Astrocyte (in vitro differentiated cells and primary cell): ENCODE data around the gene DNAJC5. TPM values are rescaled to one million over a fixed set of nuclear protein-coding genes. Genes with fewer than 3 reads are reported as not detected.
"Not testable (repeated sequence)": the region's sequence is repeated elsewhere in the genome, so short reads cannot be mapped to it uniquely, and the experiment has no call there.

Source experiments
- DNase-seq: peaks from one replicate; pipeline ENCODE4 v3.0.0-alpha.2; 2010; ENCODE audit warnings: low read depth
- FAIRE-seq: peaks from 2 replicates; lab custom pipeline; 2011; peaks lifted over from hg19 to GRCh38; lab: Jason Lieb, UNC
- H2AFZ ChIP-seq: 2 replicates; pipeline ENCODE4 v1.6.0; 2012; ENCODE audit warnings: low read depth, low read length, inconsistent platforms
- H3K27ac ChIP-seq: 2 replicates; pipeline ENCODE4 v1.5.1; 2011; ENCODE audit warnings: low read depth, low read length, inconsistent platforms
- H3K27me3 ChIP-seq: 2 replicates; pipeline ENCODE4 v1.6.0; 2011; ENCODE audit warnings: low read length, inconsistent platforms; ENCODE audit not compliant: insufficient read depth
- H3K36me3 ChIP-seq: 2 replicates; pipeline ENCODE4 v1.5.1; 2011; ENCODE audit warnings: low read length, inconsistent platforms; ENCODE audit not compliant: insufficient read depth
- H3K4me1 ChIP-seq: 2 replicates; pipeline ENCODE4 v1.5.1; 2011; ENCODE audit warnings: low read length, inconsistent platforms; ENCODE audit not compliant: insufficient read depth
- H3K4me2 ChIP-seq: 2 replicates; pipeline ENCODE4 v1.6.0; 2012; ENCODE audit warnings: low read length, inconsistent platforms
- H3K4me3 ChIP-seq: 2 replicates; pipeline ENCODE4 v1.5.1; 2011; ENCODE audit warnings: low read depth, mild to moderate bottlenecking, low read length, inconsistent platforms; ENCODE audit not compliant: insufficient read depth
- H3K79me2 ChIP-seq: 2 replicates; pipeline ENCODE4 v1.6.0; 2012; ENCODE audit warnings: mild to moderate bottlenecking, low read length, inconsistent platforms; ENCODE audit not compliant: insufficient read depth
- H3K9ac ChIP-seq: 2 replicates; pipeline ENCODE4 v1.6.0; 2012; ENCODE audit warnings: mild to moderate bottlenecking, low read length, inconsistent platforms
- H3K9me3 ChIP-seq: 2 replicates; pipeline ENCODE4 v1.5.1; 2012; ENCODE audit warnings: low read depth, mild to moderate bottlenecking, low read length, inconsistent platforms; ENCODE audit not compliant: insufficient read depth
- H4K20me1 ChIP-seq: 2 replicates; pipeline ENCODE4 v1.6.0; 2012; ENCODE audit warnings: low read length, inconsistent platforms; ENCODE audit not compliant: insufficient read depth
- H3K27ac Mint-ChIP-seq: one replicate; pipeline ENCODE4 v1.8.0; 2021; ENCODE audit warnings: mild to moderate bottlenecking, mixed read lengths; ENCODE audit not compliant: unreplicated experiment
- H3K27me3 Mint-ChIP-seq: one replicate; pipeline ENCODE4 v1.8.0; 2021; ENCODE audit warnings: low read depth, mixed read lengths; ENCODE audit not compliant: unreplicated experiment
- H3K36me3 Mint-ChIP-seq: one replicate; pipeline ENCODE4 v1.8.0; 2021; ENCODE audit warnings: low read depth, mixed read lengths; ENCODE audit not compliant: unreplicated experiment
- H3K4me1 Mint-ChIP-seq: one replicate; pipeline ENCODE4 v1.8.0; 2021; ENCODE audit warnings: low read depth, mixed read lengths; ENCODE audit not compliant: unreplicated experiment
- H3K4me3 Mint-ChIP-seq: one replicate; pipeline ENCODE4 v1.8.0; 2021; ENCODE audit warnings: mild to moderate bottlenecking, moderate library complexity, mixed read lengths; ENCODE audit not compliant: unreplicated experiment
- H3K9me3 Mint-ChIP-seq: one replicate; pipeline ENCODE4 v1.8.0; 2021; ENCODE audit warnings: mild to moderate bottlenecking, mixed read lengths; ENCODE audit not compliant: unreplicated experiment
- EZH2 ChIP-seq: IDR thresholded peaks from 2 replicates; pipeline ENCODE4 v1.6.1; 2012; ENCODE audit warnings: mild to moderate bottlenecking, low read length, inconsistent platforms; ENCODE audit not compliant: insufficient read depth
- total RNA-seq: library from RNA; stranded (reverse); gene quantifications from 2 replicates; pipeline ENCODE4 v1.2.1, GENCODE V29; 2021
- TF ChIP-seq, protein P1 (sequence below): IDR thresholded peaks from 2 replicates; pipeline ENCODE4 v1.5.1; 2011; ENCODE audit warnings: low read depth, mild to moderate bottlenecking, inconsistent platforms, low read length, moderate library complexity; ENCODE audit not compliant: insufficient read depth

Gene DNAJC5
- total RNA-seq, 1 donor from 2014 or later = 64.6 TPM

DNA sequence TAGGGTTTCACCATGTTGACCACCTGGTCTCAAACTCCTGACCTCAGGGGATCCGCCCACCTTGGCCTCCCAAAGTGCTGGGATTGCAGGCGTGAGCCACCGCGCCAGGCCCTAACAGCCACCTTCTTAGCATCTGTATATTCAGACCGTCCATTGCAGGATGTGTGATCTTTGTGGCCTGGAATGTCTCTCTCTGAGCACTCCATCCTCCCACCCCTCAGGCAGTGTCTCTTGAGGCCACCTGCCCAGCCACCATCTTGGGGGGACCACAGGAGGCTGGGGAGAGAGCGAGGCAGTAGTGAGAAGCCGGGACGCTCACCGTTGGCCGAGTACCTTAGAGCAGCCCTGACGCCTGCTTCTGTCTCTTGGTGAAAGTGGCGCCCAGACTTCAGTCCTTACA lies 18.8 kb downstream of the DNAJC5 start:
- peaks cover 79% of the 10 kb centered on the region for H4K20me1 ChIP-seq

DNA sequence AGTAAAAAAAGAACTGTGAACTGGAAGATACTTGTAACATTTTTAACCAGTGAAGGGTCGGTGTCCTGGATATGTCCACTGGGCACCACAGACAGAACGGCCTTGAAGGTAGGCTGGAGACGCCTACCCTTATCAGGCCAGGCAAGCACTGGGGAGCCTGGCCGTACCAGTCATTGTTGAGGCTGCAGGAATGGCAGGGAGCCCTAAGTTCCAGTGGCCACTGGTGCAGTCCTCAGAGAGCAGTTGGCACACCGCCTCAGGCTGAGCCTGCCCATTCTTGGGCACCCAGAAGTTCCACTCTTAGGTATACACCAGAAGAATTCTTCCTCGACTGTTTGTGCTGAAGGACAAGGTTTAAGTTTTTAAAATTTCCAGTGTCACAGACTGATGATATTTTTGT lies 20.5 kb downstream of the DNAJC5 start:
- peaks cover 7% of the 10 kb centered on the region for H3K4me1 ChIP-seq
- no peak overlapping the region for H3K27ac ChIP-seq
- peaks cover 5% of the 10 kb centered on the region for H3K9me3 Mint-ChIP-seq
- no peaks in the 10 kb centered on the region for H3K36me3 ChIP-seq
- peaks cover 23% of the 10 kb centered on the region for H3K36me3 Mint-ChIP-seq
- no peaks in the 10 kb centered on the region for H3K27me3 Mint-ChIP-seq
- no peak overlapping the region for H3K9ac ChIP-seq
- H3K4me3 ChIP-seq = no peak overlapping the region
- no peaks in the 10 kb centered on the region for H3K27me3 ChIP-seq
- peaks cover 86% of the 10 kb centered on the region for H3K79me2 ChIP-seq
- TF ChIP-seq, protein P1, sequence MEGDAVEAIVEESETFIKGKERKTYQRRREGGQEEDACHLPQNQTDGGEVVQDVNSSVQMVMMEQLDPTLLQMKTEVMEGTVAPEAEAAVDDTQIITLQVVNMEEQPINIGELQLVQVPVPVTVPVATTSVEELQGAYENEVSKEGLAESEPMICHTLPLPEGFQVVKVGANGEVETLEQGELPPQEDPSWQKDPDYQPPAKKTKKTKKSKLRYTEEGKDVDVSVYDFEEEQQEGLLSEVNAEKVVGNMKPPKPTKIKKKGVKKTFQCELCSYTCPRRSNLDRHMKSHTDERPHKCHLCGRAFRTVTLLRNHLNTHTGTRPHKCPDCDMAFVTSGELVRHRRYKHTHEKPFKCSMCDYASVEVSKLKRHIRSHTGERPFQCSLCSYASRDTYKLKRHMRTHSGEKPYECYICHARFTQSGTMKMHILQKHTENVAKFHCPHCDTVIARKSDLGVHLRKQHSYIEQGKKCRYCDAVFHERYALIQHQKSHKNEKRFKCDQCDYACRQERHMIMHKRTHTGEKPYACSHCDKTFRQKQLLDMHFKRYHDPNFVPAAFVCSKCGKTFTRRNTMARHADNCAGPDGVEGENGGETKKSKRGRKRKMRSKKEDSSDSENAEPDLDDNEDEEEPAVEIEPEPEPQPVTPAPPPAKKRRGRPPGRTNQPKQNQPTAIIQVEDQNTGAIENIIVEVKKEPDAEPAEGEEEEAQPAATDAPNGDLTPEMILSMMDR = no peak
- TF ChIP-seq EZH2 = no peak
- peaks cover 19% of the 10 kb centered on the region for H3K4me1 Mint-ChIP-seq
- peaks cover 69% of the 10 kb centered on the region for H4K20me1 ChIP-seq
- H2AFZ ChIP-seq = no peak overlapping the region
- no peak overlapping the region for H3K4me2 ChIP-seq
- FAIRE-seq (no peak), DNase-seq (no peak)
- no peaks in the 10 kb centered on the region for H3K9me3 ChIP-seq
- no peak overlapping the region for H3K4me3 Mint-ChIP-seq
- H3K27ac Mint-ChIP-seq = no peak overlapping the region

More for the DNA sequence above, 18.8 kb downstream of the DNAJC5 start:
- peaks cover 22% of the 10 kb centered on the region for H3K4me1 Mint-ChIP-seq
- H3K79me2 ChIP-seq = peaks cover 96% of the 10 kb centered on the region
- peaks cover 21% of the 10 kb centered on the region for H3K36me3 Mint-ChIP-seq
- H3K9ac ChIP-seq = no peak overlapping the region
- no peaks in the 10 kb centered on the region for H3K9me3 ChIP-seq
- DNase-seq = no peak
- H3K4me3 ChIP-seq = no peak overlapping the region
- H3K27me3 Mint-ChIP-seq = no peaks in the 10 kb centered on the region
- TF ChIP-seq, protein P1 = no peak
- TF ChIP-seq EZH2 = no peak
- no peak overlapping the region for H2AFZ ChIP-seq
- H3K4me2 ChIP-seq = no peak overlapping the region
- FAIRE-seq = no peak
- H3K4me1 ChIP-seq = peaks cover 7% of the 10 kb centered on the region
- H3K36me3 ChIP-seq = no peaks in the 10 kb centered on the region
- no peaks in the 10 kb centered on the region for H3K27me3 ChIP-seq
- H3K4me3 Mint-ChIP-seq = no peak overlapping the region
- no peak overlapping the region for H3K27ac Mint-ChIP-seq
- H3K27ac ChIP-seq = no peak overlapping the region
- peaks cover 5% of the 10 kb centered on the region for H3K9me3 Mint-ChIP-seq

DNA sequence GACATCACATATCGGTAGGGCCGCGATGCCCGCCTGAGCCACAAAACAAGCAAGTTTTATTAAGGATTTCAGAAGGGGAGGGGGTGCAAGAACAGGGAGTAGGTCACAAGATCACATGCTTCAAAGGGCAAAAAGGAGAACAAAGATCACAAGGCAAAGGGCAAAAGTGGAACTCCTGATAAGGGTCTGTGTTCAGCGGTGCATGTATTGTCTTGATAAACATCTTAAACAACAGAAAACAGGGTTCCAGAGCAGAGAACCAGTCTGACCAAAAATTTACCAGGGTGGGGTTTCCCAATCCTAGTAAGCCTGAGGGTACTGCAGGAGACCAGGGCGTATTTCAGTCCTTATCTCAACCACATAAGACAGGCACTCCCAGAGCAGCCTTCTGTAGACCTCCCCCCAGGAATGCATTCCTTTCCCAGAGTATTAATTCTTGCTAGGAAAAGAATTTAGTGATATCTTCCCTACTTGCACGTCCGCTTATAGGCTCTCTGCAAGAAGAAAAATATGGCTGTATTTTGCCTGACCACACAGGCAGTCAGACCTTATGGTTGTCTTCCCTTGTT lies 21.5 kb downstream of the DNAJC5 start:
- H3K4me1 ChIP-seq, H3K9me3 Mint-ChIP-seq, H3K27ac ChIP-seq, FAIRE-seq, H3K27me3 Mint-ChIP-seq, H3K9ac ChIP-seq, H3K27me3 ChIP-seq, H3K4me3 Mint-ChIP-seq, H3K27ac Mint-ChIP-seq, H2AFZ ChIP-seq, H3K4me3 ChIP-seq, H3K9me3 ChIP-seq, H3K36me3 ChIP-seq, H3K4me2 ChIP-seq: not testable (repeated sequence)
- H3K4me1 Mint-ChIP-seq = peaks cover 12% of the 10 kb centered on the region
- Histone ChIP-seq H3K79me2 (peaks cover 83% of the 10 kb centered on the region), H4K20me1 (peaks cover 67% of the 10 kb centered on the region)
- peak; percentile 27 for DNase-seq
- H3K36me3 Mint-ChIP-seq = peaks cover 23% of the 10 kb centered on the region
